Naive B cell (primary cell): Measurements from ENCODE around the gene GPR35. TPM values are rescaled to one million over a fixed set of nuclear protein-coding genes. Genes with fewer than 3 reads are reported as not detected.
A peak's percentile ranks its signal among the peaks of the same experiment; 100 is the strongest.
"Not testable (repeated sequence)": the region's sequence is repeated elsewhere in the genome, so short reads cannot be mapped to it uniquely, and the experiment has no call there.

Experiments
- ATAC-seq, 2 donors: fragments of 150-1000 bp; cut with Tn5 transposase; 2 replicates each; pipeline ENCODE4 v1.10.0; 2021; ENCODE audit warnings: low read depth in 2 of 2, mild to moderate bottlenecking in 2 of 2, moderate library complexity in 2 of 2
- DNase-seq: peaks from one replicate; pipeline ENCODE4 v3.0.0; 2022
- H3K27ac Mint-ChIP-seq, 6 donors: one replicate each; pipeline ENCODE4 v1.8.0; 2020 to 2022; ENCODE audit warnings: mild to moderate bottlenecking in 6 of 6, mixed read lengths in 6 of 6, moderate library complexity in 5 of 6, inconsistent platforms in 2 of 6
- H3K27me3 Mint-ChIP-seq, 3 donors: one replicate each; pipeline ENCODE4 v1.8.0; 2021 to 2022; ENCODE audit warnings: mixed read lengths in 3 of 3, mild to moderate bottlenecking in 1 of 3
- H3K36me3 Mint-ChIP-seq, 2 donors: one replicate each; pipeline ENCODE4 v1.8.0; 2020 to 2022; ENCODE audit warnings: mixed read lengths in 2 of 2, inconsistent platforms in 1 of 2, mild to moderate bottlenecking in 1 of 2
- H3K4me1 Mint-ChIP-seq, 3 donors: one replicate each; pipeline ENCODE4 v1.8.0; 2020 to 2022; ENCODE audit warnings: mixed read lengths in 3 of 3, inconsistent platforms in 1 of 3, mild to moderate bottlenecking in 1 of 3, moderate library complexity in 1 of 3
- H3K4me3 Mint-ChIP-seq, 8 donors: one replicate each; pipeline ENCODE4 v1.8.0; 2020 to 2022; ENCODE audit warnings: mild to moderate bottlenecking in 8 of 8, mixed read lengths in 8 of 8, moderate library complexity in 8 of 8, inconsistent platforms in 2 of 8
- H3K9me3 Mint-ChIP-seq, 7 donors: one replicate each; pipeline ENCODE4 v1.8.0; 2020 to 2022; ENCODE audit warnings: mixed read lengths in 7 of 7, mild to moderate bottlenecking in 5 of 7, inconsistent platforms in 2 of 7, moderate library complexity in 1 of 7
- polyA plus RNA-seq, 6 donors: library from polyadenylated mRNA; unstranded; fragments of 300-500 nt; fragmentation: Illumina TruSeq; gene quantifications; one replicate each; pipeline ENCODE4 v1.2.3, GENCODE V29; 2021; ENCODE audit warnings: low read depth in 6 of 6

GPR35 gene
- polyA plus RNA-seq, 6 donors from 2014 or later = 0.54 to 2.9 (median 0.82) TPM; not detected in 1

- peaks cover 8 to 17% of the 10 kb centered on the region in 2 donors for H3K36me3 Mint-ChIP-seq
- ATAC-seq = no peak
- peaks cover 0 to 10% (median 3%) of the 10 kb centered on the region in 7 donors for H3K9me3 Mint-ChIP-seq
- no peak overlapping the region for H3K4me3 Mint-ChIP-seq
- H3K27me3 Mint-ChIP-seq = no peaks in the 10 kb centered on the region
- no peak overlapping the region for H3K27ac Mint-ChIP-seq
- DNase-seq = no peak
- H3K4me1 Mint-ChIP-seq = peaks cover 0 to 11% (median 0%) of the 10 kb centered on the region in 3 donors
Observed at GRCh38 chr2:240615396-240615795, 9.9 kb upstream of the GPR35 start.

- no peak overlapping the region for H3K27ac Mint-ChIP-seq
- DNase-seq (no peak), ATAC-seq (no peak)
- peaks cover 0 to 13% (median 0%) of the 10 kb centered on the region in 3 donors for H3K4me1 Mint-ChIP-seq
- peak overlapping the region in 1 of 8 donors; percentile 42 for H3K4me3 Mint-ChIP-seq
- H3K9me3 Mint-ChIP-seq = peaks cover 0 to 10% (median 3%) of the 10 kb centered on the region in 7 donors
- H3K36me3 Mint-ChIP-seq = peaks cover 8 to 17% of the 10 kb centered on the region in 2 donors
- no peaks in the 10 kb centered on the region for H3K27me3 Mint-ChIP-seq
Observed at GRCh38 chr2:240615820-240616547, 9.3 kb upstream of the GPR35 start.

GRCh38 chr2:240616860-240617666 is 8.2 kb upstream of the GPR35 start:
- H3K9me3 Mint-ChIP-seq = peaks cover 0 to 12% (median 3%) of the 10 kb centered on the region in 7 donors
- DNase-seq, H3K36me3 Mint-ChIP-seq, H3K27me3 Mint-ChIP-seq, H3K27ac Mint-ChIP-seq, H3K4me3 Mint-ChIP-seq, ATAC-seq: not testable (repeated sequence)
- H3K4me1 Mint-ChIP-seq = peaks cover 0 to 12% (median 6%) of the 10 kb centered on the region in 3 donors

- H3K27me3 Mint-ChIP-seq = peaks cover 0 to 16% (median 3%) of the 10 kb centered on the region in 3 donors
- no peak overlapping the region for H3K4me3 Mint-ChIP-seq
Observed at GRCh38 chr2:240618776-240619175, 6.5 kb upstream of the GPR35 start.

GRCh38 chr2:240619506-240620148 is 5.7 kb upstream of the GPR35 start:
- Mint-ChIP-seq H3K27ac (peak overlapping the region in 2 of 6 donors; percentile 56 to 85), H3K36me3 (peaks cover 7 to 8% of the 10 kb centered on the region in 2 donors), H3K9me3 (peaks cover 0 to 12% (median 3%) of the 10 kb centered on the region in 7 donors), H3K27me3 (peaks cover 0 to 22% (median 3%) of the 10 kb centered on the region in 3 donors), H3K4me1 (peaks cover 7 to 12% (median 8%) of the 10 kb centered on the region in 3 donors), H3K4me3 (peak overlapping the region in 1 of 8 donors; percentile 49)
- no peak for ATAC-seq
- DNase-seq = no peak

More at GRCh38 chr2:240618776-240619175, 6.5 kb upstream of the GPR35 start:
- Mint-ChIP-seq H3K36me3 (peaks cover 7 to 8% of the 10 kb centered on the region in 2 donors), H3K4me1 (peaks cover 0 to 12% (median 6%) of the 10 kb centered on the region in 3 donors), H3K9me3 (peaks cover 0 to 12% (median 3%) of the 10 kb centered on the region in 7 donors), H3K27ac (peak overlapping the region in 1 of 6 donors; percentile 85)
- DNase-seq = no peak
- ATAC-seq = no peak

DNA sequence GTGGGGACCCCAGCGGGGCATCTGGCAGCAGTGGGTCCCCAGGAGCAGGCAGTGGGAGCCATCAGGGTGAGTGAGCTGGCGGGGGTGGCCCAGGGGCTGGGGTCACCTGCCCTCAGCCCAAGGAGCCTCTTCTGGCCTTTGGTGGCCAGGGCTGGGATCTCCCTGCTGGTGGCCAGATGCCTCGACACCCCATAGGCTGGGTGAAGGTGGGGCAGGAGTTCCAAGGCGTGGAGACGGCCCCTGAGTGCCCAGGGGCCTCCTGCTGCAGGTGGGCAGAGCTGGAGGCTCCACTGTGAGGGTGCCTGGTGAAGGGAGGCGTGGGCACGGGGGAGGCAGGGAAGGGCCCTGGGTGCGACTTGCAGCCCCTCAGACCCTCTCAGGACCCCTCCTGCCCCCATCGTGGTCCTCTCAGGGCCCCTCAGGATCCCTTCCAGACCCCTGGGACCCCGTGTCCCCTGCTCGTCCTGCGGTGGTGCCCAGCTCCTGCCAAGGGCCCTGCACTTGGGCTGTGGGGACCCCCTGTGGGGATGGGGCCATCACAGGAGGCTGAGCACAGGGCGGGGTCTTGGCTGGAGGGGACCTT is 5.0 kb upstream of the GPR35 start:
- no peak for ATAC-seq
- H3K27me3 Mint-ChIP-seq = peaks cover 2 to 28% (median 7%) of the 10 kb centered on the region in 3 donors
- H3K4me3 Mint-ChIP-seq = peak overlapping the region in 1 of 8 donors; percentile 49
- H3K36me3 Mint-ChIP-seq = peaks cover 7 to 8% of the 10 kb centered on the region in 2 donors
- H3K27ac Mint-ChIP-seq = peak overlapping the region in 1 of 6 donors; percentile 86
- peaks cover 13 to 17% (median 14%) of the 10 kb centered on the region in 3 donors for H3K4me1 Mint-ChIP-seq
- DNase-seq = no peak
- peaks cover 0 to 12% (median 3%) of the 10 kb centered on the region in 7 donors for H3K9me3 Mint-ChIP-seq

- Mint-ChIP-seq H3K27ac (peak overlapping the region in 2 of 6 donors; percentile 86 to 97), H3K4me3 (peak overlapping the region in 2 of 8 donors; percentile 77 to 96), H3K9me3 (peaks cover 0 to 12% (median 3%) of the 10 kb centered on the region in 7 donors), H3K36me3 (peaks cover 7 to 8% of the 10 kb centered on the region in 2 donors), H3K4me1 (peaks cover 17 to 21% (median 17%) of the 10 kb centered on the region in 3 donors), H3K27me3 (peaks cover 5 to 32% (median 7%) of the 10 kb centered on the region in 3 donors)
- no peak for ATAC-seq
- DNase-seq = no peak
Observed at GRCh38 chr2:240620859-240621258, 4.4 kb upstream of the GPR35 start.

- Mint-ChIP-seq H3K9me3 (peaks cover 0 to 10% (median 2%) of the 10 kb centered on the region in 7 donors), H3K36me3 (peaks cover 7 to 8% of the 10 kb centered on the region in 2 donors), H3K4me1 (peaks cover 17 to 28% (median 25%) of the 10 kb centered on the region in 3 donors), H3K27ac (peak overlapping the region in 3 of 6 donors; percentile 86 to 97 (median 97)), H3K27me3 (peaks cover 5 to 32% (median 7%) of the 10 kb centered on the region in 3 donors), H3K4me3 (peak overlapping the region in 5 of 8 donors; percentile 42 to 96 (median 77))
- no peak for ATAC-seq
- DNase-seq = no peak
Observed at GRCh38 chr2:240622060-240622411, 3.2 kb upstream of the GPR35 start.

DNA sequence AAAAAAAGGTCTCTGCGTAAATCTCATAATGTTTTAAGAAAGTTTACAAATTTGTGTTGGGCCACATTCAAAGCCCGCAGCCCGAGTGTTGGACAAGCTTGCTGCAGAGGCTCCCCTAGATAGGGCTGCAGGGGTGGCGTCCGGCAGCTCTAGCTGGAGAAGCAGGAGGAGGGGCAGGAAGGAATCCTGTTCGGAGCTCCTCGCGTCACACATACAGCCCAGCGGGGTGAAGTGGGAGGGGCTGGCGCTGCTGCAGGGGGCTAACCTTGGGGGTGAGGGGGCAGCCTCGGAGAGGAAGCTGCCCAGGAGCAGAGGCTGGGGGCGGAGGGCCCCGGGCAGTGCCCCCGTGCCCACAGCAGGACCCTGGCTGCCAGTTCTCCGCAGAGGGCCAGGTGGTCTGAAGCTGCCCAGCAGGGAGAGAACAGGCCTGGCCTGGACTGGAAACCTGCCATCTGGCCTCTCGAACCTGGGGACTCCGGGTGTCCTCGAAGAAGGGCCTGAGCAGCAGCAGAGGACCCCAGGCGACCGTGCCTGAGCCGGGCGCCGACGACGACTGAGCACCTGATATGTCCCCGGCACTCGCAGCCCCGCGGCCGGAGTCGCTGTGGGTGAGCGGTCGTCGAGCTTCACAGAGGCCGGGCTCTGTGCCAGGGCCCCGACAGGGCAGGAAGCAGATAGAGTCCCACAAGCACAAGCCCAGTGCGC is 2.6 kb upstream of the GPR35 start:
- ATAC-seq = no peak
- H3K9me3 Mint-ChIP-seq = peaks cover 0 to 10% (median 2%) of the 10 kb centered on the region in 7 donors
- peaks cover 5 to 32% (median 7%) of the 10 kb centered on the region in 3 donors for H3K27me3 Mint-ChIP-seq
- peak overlapping the region in 4 of 8 donors; percentile 36 to 96 (median 79) for H3K4me3 Mint-ChIP-seq
- DNase-seq = peak; percentile 27
- H3K4me1 Mint-ChIP-seq = peaks cover 17 to 28% (median 26%) of the 10 kb centered on the region in 3 donors
- peak overlapping the region in 4 of 6 donors; percentile 86 to 97 (median 92) for H3K27ac Mint-ChIP-seq
- peaks cover 7% of the 10 kb centered on the region in 2 donors for H3K36me3 Mint-ChIP-seq

GRCh38 chr2:240623531-240624010 is 1.7 kb upstream of the GPR35 start:
- DNase-seq = no peak
- peaks cover 5 to 32% (median 7%) of the 10 kb centered on the region in 3 donors for H3K27me3 Mint-ChIP-seq
- peak overlapping the region in 3 of 6 donors; percentile 19 to 96 (median 92) for H3K27ac Mint-ChIP-seq
- H3K36me3 Mint-ChIP-seq = peaks cover 0 to 6% of the 10 kb centered on the region in 2 donors
- peaks cover 17 to 28% (median 26%) of the 10 kb centered on the region in 3 donors for H3K4me1 Mint-ChIP-seq
- peak overlapping the region in 1 of 8 donors; percentile 87 for H3K4me3 Mint-ChIP-seq
- peaks cover 0 to 9% (median 0%) of the 10 kb centered on the region in 7 donors for H3K9me3 Mint-ChIP-seq
- no peak for ATAC-seq

DNA sequence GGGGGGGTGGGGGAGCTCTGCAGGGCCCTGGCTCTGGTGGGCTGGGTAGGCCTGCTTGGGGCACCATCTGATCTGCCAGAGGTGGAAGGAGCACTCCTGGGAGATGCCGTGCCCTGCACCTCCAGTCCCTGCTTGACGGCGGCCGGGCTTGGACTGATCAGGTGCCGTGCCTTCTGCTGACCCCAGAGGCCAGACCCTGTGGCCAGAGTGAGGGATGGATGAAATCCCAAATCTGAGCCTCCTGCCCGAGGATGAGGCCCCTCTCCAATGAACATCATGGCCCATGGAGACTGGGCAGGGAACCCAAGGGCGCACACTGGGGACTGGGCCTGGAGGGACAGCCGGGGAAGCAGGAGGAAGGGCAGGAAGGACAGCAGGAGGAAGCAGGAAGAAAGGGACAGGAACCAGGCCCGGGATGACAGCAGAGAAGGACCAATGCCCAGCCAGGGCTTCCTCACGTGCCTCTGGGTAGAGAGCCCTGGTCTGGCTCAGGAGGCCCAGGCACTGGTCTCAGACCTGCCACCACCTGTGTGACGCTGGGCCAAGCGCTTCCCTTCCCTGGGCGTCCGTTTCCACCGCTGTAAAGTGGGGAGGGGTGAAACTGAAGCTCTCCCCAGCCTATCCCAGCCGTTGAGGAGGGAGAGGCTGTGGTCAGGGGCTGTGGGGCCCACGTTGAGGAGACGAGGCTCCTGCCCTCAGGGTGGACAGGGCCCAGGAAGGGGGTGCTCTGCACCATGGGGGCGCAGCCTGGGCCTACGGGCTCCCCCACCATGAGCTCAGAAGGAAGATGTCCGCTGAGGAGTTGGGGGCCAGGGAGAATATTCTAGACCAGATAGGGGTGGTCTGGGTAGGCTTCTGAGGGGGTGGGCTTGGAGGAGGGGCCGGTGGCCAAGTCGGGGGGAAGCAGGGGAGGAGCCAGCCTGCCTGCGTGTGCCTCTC is 1.0 kb upstream of the GPR35 start:
- peaks cover 5 to 32% (median 7%) of the 10 kb centered on the region in 3 donors for H3K27me3 Mint-ChIP-seq
- peaks cover 0 to 5% (median 0%) of the 10 kb centered on the region in 7 donors for H3K9me3 Mint-ChIP-seq
- H3K4me1 Mint-ChIP-seq = peaks cover 17 to 28% (median 26%) of the 10 kb centered on the region in 3 donors
- no peak for DNase-seq
- ATAC-seq = no peak
- peak overlapping the region in 5 of 8 donors; percentile 23 to 87 (median 64) for H3K4me3 Mint-ChIP-seq
- H3K27ac Mint-ChIP-seq = peak overlapping the region in 5 of 6 donors; percentile 33 to 95 (median 88)
- no peaks in the 10 kb centered on the region for H3K36me3 Mint-ChIP-seq
